Measurements from ENCODE around the gene ETV4. TPM values are rescaled to one million over a fixed set of nuclear protein-coding genes. Genes with fewer than 3 reads are reported as not detected.

The ETV4 gene
- total RNA-seq, 3 donors from 2014 or later = 2.0 to 2.9 TPM; not detected in 1

- intact Hi-C loops (cut with DNase I; ENCODE audit: low total_unique reads) = loop anchor here (1.0 kb wide), 1 partner anchor 97 kb away; no protein-coding TSS in a partner anchor
Observed at GRCh38 chr17:43576563-43577229, 30.6 kb upstream of the ETV4 start.

GRCh38 chr17:43574896-43575525 is 28.9 kb upstream of the ETV4 start:
- intact Hi-C loops (cut with DNase I; ENCODE audit: low total_unique reads) = no loop called here

More at GRCh38 chr17:43576563-43577229, 30.6 kb upstream of the ETV4 start:
- peak; percentile 48 to 59 for DNase-seq (ENCODE audit: low spot score in 2 of 2)
- Histone ChIP-seq H3K27me3 (no peaks in the 10 kb centered on the region), H3K27ac (no peak overlapping the region), H3K4me1 (peaks cover 0 to 4% of the 10 kb centered on the region in 2 donors), H3K9me3 (no peaks in the 10 kb centered on the region), H3K4me3 (no peak overlapping the region), H3K36me3 (no peaks in the 10 kb centered on the region)
- TF ChIP-seq POLR2A (IDR thresholded peaks at IDR 0.05) (no peak), POLR2AphosphoS5 (IDR thresholded peaks at IDR 0.05) (no peak), CTCF (IDR thresholded peaks at IDR 0.05) (peak; percentile 72 to 94 (median 88))

GRCh38 chr17:43574348-43574747 is 28.2 kb upstream of the ETV4 start:
- no peak for DNase-seq (ENCODE audit: low spot score in 2 of 2)
- no peaks in the 10 kb centered on the region for H3K36me3 ChIP-seq
- H3K27ac ChIP-seq = no peak overlapping the region
- intact Hi-C loops (cut with DNase I; ENCODE audit: low total_unique reads) = no loop called here
- H3K9me3 ChIP-seq = no peaks in the 10 kb centered on the region
- TF ChIP-seq POLR2AphosphoS5 (IDR thresholded peaks at IDR 0.05) (no peak), CTCF (IDR thresholded peaks at IDR 0.05) (no peak), POLR2A (IDR thresholded peaks at IDR 0.05) (no peak)
- no peaks in the 10 kb centered on the region for H3K27me3 ChIP-seq
- H3K4me1 ChIP-seq = peaks cover 0 to 4% of the 10 kb centered on the region in 2 donors
- H3K4me3 ChIP-seq = no peak overlapping the region

More at GRCh38 chr17:43574896-43575525, 28.9 kb upstream of the ETV4 start:
- no peaks in the 10 kb centered on the region for H3K9me3 ChIP-seq
- H3K27me3 ChIP-seq = no peaks in the 10 kb centered on the region
- no peak for DNase-seq (ENCODE audit: low spot score in 2 of 2)
- peaks cover 0 to 4% of the 10 kb centered on the region in 2 donors for H3K4me1 ChIP-seq
- no peak overlapping the region for H3K27ac ChIP-seq
- H3K36me3 ChIP-seq = no peaks in the 10 kb centered on the region
- no peak overlapping the region for H3K4me3 ChIP-seq
- TF ChIP-seq POLR2AphosphoS5 (IDR thresholded peaks at IDR 0.05) = no peak
- no peak for TF ChIP-seq POLR2A (IDR thresholded peaks at IDR 0.05)
- no peak for TF ChIP-seq CTCF (IDR thresholded peaks at IDR 0.05)

- Histone ChIP-seq H3K9me3 (no peaks in the 10 kb centered on the region), H3K27ac (no peak overlapping the region), H3K27me3 (no peaks in the 10 kb centered on the region), H3K4me3 (no peak overlapping the region), H3K36me3 (no peaks in the 10 kb centered on the region), H3K4me1 (peaks cover 0 to 1% of the 10 kb centered on the region in 2 donors)
- TF ChIP-seq POLR2AphosphoS5 (IDR thresholded peaks at IDR 0.05) (no peak), POLR2A (IDR thresholded peaks at IDR 0.05) (no peak), CTCF (IDR thresholded peaks at IDR 0.05) (no peak)
- intact Hi-C loops (cut with DNase I; ENCODE audit: low total_unique reads) = no loop called here
- no peak for DNase-seq (ENCODE audit: low spot score in 2 of 2)
Observed at GRCh38 chr17:43573579-43574321, 27.6 kb upstream of the ETV4 start.

All from breast epithelium (tissue), 4 donors.